HepG2 (cell line): ENCODE results near the gene POLE4. TPM values are rescaled to one million over a fixed set of nuclear protein-coding genes. Genes with fewer than 3 reads are reported as not detected.

Experiments used
- ARNT2 ChIP-seq: sonication (generic); formaldehyde crosslinking; IDR thresholded peaks from 2 replicates; pipeline ENCODE4 v1.8.0; 2022; ENCODE audit warnings: mild to moderate bottlenecking, low read depth, missing genetic modification reagents, moderate library complexity
- BRCA1 ChIP-seq: sonication (generic); formaldehyde crosslinking; IDR thresholded peaks from 2 replicates; pipeline ENCODE4 v1.4.0; 2020; ENCODE audit warnings: missing genetic modification reagents
- HNRNPK ChIP-seq: fragments of 200-400 bp; formaldehyde crosslinking; IDR thresholded peaks from 2 replicates; pipeline ENCODE4 v1.6.1; 2018; ENCODE audit warnings: low read length, low read depth, moderate library complexity, mild to moderate bottlenecking; ENCODE audit not compliant: poor library complexity, severe bottlenecking
- RARG ChIP-seq: sonication (generic); formaldehyde crosslinking; IDR thresholded peaks from 2 replicates; pipeline ENCODE4 v1.4.0; 2020; ENCODE audit warnings: low read depth, mild to moderate bottlenecking, missing genetic modification reagents
- SUZ12 ChIP-seq: fragments of 150-350 bp; IDR thresholded peaks from 2 replicates; pipeline ENCODE4 v1.6.1; 2014; ENCODE audit warnings: low read depth, low read length
- ZNF230 ChIP-seq: sonication (generic); formaldehyde crosslinking; IDR thresholded peaks from 2 replicates; pipeline ENCODE4 v1.4.0; 2020; ENCODE audit warnings: mild to moderate bottlenecking, missing genetic modification reagents
- polyA plus RNA-seq, 8 experiments: library from polyadenylated mRNA; depleted of rRNA in 3 of 8; stranded (reverse) in 7 of 8; unstranded in 1 of 8; fragments of >200 nt; fragmentation: Illumina TruSeq in 4 of 8; extraction: Trizol in 4 of 8; gene quantifications; 2 replicates each; pipeline versions ENCODE4 v1.2.1 to v1.2.3, GENCODE V29; 2011 to 2016; ENCODE audit warnings: low read depth in 4 of 8, missing spikeins in 1 of 8, mixed read lengths in 1 of 8; ENCODE audit not compliant: insufficient read depth in 1 of 8
- total RNA-seq, 5 experiments: library from RNA; depleted of rRNA; stranded (reverse); fragments of >200 nt; fragmentation: Illumina TruSeq; extraction: Trizol; gene quantifications; 2 replicates each; pipeline ENCODE4 v1.2.3, GENCODE V29; 2016; ENCODE audit warnings: low read depth in 1 of 5
- TF ChIP-seq, protein P1 (sequence below): sonication (generic); formaldehyde crosslinking; IDR thresholded peaks from 2 replicates; pipeline ENCODE4 v1.8.1; 2022; ENCODE audit warnings: low read depth, mild to moderate bottlenecking, missing genetic modification reagents
- TF ChIP-seq, protein P2 (sequence below): sonication (generic); formaldehyde crosslinking; IDR thresholded peaks from 2 replicates; pipeline ENCODE4 v1.4.0; 2020; ENCODE audit warnings: mild to moderate bottlenecking, missing genetic modification reagents, borderline replicate concordance
- TF ChIP-seq, protein P3 (sequence below): sonication (generic); formaldehyde crosslinking; IDR thresholded peaks from 2 replicates; pipeline ENCODE4 v1.8.0; 2022; ENCODE audit warnings: missing genetic modification reagents, low read depth, mild to moderate bottlenecking, borderline replicate concordance
- TF ChIP-seq, protein P4 (sequence below): IDR thresholded peaks from 2 replicates; pipeline ENCODE4 v1.6.1; 2012; ENCODE audit warnings: low read length, improper control_type of control experiment
- TF ChIP-seq, protein P5 (sequence below): sonication (generic); formaldehyde crosslinking; IDR thresholded peaks from 2 replicates; pipeline ENCODE4 v1.5.0; 2020; ENCODE audit warnings: missing genetic modification reagents
- TF ChIP-seq, protein P6 (sequence below): IDR thresholded peaks from 2 replicates; pipeline ENCODE4 v1.6.1; 2016

Gene POLE4
- total and polyA plus RNA-seq, 2 of the 13 experiments (the other 11 are each of a cell fraction or from before 2014, with no cell fraction given), result 106 to 116 TPM

DNA sequence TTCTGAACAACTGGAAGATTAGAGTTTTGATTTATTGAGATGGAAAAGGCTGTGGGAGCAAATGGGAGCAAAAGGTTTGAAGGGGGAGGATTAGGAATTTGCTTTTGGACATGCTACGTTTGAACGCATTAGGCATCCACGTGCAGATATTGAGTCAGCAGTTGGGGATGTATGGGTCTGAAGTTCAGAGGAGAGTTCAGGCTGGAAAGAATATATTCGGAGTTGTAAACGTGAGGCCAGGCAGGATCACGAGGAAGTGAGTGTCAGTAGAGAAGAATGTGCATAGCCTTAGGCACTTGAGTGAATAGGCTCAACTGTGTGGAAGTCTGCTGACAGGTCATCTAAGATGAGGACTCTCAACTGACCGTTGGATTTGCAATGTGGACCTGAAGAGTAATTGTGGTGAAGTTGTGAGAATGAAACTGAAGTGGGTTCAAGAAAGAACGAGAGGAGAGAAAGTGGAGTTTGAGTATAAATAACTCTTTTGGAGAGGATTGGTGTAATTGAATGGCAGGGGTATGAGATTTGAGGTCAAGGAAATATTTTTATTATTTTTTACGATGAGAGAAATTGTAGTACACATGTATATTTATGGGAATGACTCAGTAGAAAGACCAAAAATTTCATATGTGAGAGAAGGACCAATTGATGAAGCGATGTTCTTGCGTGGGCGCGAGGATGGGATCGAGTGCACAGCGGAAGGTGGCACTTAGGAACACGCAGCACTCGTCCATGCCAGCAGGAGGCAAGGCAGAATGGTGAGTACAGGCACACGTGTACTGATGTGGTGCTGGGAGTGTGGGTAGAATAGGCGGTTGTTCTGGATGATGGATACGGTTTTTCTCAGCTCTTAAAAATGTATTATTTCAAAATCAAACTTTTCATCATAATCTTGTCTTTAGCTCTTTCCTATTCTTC, 40.5 kb upstream of the POLE4 start (continued):
- TF ChIP-seq, protein P1, sequence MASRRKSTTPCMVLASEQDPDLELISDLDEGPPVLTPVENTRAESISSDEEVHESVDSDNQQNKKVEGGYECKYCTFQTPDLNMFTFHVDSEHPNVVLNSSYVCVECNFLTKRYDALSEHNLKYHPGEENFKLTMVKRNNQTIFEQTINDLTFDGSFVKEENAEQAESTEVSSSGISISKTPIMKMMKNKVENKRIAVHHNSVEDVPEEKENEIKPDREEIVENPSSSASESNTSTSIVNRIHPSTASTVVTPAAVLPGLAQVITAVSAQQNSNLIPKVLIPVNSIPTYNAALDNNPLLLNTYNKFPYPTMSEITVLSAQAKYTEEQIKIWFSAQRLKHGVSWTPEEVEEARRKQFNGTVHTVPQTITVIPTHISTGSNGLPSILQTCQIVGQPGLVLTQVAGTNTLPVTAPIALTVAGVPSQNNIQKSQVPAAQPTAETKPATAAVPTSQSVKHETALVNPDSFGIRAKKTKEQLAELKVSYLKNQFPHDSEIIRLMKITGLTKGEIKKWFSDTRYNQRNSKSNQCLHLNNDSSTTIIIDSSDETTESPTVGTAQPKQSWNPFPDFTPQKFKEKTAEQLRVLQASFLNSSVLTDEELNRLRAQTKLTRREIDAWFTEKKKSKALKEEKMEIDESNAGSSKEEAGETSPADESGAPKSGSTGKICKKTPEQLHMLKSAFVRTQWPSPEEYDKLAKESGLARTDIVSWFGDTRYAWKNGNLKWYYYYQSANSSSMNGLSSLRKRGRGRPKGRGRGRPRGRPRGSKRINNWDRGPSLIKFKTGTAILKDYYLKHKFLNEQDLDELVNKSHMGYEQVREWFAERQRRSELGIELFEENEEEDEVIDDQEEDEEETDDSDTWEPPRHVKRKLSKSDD (CRISPR knock-in tag), result no peak
- TF ChIP-seq, protein P2, sequence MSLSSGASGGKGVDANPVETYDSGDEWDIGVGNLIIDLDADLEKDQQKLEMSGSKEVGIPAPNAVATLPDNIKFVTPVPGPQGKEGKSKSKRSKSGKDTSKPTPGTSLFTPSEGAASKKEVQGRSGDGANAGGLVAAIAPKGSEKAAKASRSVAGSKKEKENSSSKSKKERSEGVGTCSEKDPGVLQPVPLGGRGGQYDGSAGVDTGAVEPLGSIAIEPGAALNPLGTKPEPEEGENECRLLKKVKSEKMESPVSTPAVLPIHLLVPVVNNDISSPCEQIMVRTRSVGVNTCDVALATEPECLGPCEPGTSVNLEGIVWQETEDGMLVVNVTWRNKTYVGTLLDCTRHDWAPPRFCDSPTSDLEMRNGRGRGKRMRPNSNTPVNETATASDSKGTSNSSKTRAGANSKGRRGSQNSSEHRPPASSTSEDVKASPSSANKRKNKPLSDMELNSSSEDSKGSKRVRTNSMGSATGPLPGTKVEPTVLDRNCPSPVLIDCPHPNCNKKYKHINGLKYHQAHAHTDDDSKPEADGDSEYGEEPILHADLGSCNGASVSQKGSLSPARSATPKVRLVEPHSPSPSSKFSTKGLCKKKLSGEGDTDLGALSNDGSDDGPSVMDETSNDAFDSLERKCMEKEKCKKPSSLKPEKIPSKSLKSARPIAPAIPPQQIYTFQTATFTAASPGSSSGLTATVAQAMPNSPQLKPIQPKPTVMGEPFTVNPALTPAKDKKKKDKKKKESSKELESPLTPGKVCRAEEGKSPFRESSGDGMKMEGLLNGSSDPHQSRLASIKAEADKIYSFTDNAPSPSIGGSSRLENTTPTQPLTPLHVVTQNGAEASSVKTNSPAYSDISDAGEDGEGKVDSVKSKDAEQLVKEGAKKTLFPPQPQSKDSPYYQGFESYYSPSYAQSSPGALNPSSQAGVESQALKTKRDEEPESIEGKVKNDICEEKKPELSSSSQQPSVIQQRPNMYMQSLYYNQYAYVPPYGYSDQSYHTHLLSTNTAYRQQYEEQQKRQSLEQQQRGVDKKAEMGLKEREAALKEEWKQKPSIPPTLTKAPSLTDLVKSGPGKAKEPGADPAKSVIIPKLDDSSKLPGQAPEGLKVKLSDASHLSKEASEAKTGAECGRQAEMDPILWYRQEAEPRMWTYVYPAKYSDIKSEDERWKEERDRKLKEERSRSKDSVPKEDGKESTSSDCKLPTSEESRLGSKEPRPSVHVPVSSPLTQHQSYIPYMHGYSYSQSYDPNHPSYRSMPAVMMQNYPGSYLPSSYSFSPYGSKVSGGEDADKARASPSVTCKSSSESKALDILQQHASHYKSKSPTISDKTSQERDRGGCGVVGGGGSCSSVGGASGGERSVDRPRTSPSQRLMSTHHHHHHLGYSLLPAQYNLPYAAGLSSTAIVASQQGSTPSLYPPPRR, result no peak; the same call in 1 of the 2 replicates
- TF ChIP-seq, protein P3, sequence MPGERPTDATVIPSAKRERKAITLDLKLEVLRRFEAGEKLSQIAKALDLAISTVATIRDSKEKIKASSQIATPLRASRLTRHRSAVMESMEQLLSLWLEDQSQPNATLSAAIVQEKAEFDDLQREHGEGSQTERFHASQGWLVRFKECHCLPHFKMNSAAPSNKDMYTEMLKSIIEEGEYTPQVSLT (CRISPR knock-in tag), result no peak
- TF ChIP-seq, protein P4, sequence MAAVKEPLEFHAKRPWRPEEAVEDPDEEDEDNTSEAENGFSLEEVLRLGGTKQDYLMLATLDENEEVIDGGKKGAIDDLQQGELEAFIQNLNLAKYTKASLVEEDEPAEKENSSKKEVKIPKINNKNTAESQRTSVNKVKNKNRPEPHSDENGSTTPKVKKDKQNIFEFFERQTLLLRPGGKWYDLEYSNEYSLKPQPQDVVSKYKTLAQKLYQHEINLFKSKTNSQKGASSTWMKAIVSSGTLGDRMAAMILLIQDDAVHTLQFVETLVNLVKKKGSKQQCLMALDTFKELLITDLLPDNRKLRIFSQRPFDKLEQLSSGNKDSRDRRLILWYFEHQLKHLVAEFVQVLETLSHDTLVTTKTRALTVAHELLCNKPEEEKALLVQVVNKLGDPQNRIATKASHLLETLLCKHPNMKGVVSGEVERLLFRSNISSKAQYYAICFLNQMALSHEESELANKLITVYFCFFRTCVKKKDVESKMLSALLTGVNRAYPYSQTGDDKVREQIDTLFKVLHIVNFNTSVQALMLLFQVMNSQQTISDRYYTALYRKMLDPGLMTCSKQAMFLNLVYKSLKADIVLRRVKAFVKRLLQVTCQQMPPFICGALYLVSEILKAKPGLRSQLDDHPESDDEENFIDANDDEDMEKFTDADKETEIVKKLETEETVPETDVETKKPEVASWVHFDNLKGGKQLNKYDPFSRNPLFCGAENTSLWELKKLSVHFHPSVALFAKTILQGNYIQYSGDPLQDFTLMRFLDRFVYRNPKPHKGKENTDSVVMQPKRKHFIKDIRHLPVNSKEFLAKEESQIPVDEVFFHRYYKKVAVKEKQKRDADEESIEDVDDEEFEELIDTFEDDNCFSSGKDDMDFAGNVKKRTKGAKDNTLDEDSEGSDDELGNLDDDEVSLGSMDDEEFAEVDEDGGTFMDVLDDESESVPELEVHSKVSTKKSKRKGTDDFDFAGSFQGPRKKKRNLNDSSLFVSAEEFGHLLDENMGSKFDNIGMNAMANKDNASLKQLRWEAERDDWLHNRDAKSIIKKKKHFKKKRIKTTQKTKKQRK, result no peak
- TF ChIP-seq HNRNPK (no peak), BRCA1 (no peak; the same call in 1 of the 2 replicates), ZNF230 (CRISPR knock-in tag) (no peak), SUZ12 (no peak), ARNT2 (CRISPR knock-in tag) (peak; percentile 25; the same call in 1 of the 2 replicates), RARG (CRISPR knock-in tag) (no peak)
- TF ChIP-seq, protein P5, sequence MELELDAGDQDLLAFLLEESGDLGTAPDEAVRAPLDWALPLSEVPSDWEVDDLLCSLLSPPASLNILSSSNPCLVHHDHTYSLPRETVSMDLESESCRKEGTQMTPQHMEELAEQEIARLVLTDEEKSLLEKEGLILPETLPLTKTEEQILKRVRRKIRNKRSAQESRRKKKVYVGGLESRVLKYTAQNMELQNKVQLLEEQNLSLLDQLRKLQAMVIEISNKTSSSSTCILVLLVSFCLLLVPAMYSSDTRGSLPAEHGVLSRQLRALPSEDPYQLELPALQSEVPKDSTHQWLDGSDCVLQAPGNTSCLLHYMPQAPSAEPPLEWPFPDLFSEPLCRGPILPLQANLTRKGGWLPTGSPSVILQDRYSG (CRISPR knock-in tag), result no peak
- TF ChIP-seq, protein P6, sequence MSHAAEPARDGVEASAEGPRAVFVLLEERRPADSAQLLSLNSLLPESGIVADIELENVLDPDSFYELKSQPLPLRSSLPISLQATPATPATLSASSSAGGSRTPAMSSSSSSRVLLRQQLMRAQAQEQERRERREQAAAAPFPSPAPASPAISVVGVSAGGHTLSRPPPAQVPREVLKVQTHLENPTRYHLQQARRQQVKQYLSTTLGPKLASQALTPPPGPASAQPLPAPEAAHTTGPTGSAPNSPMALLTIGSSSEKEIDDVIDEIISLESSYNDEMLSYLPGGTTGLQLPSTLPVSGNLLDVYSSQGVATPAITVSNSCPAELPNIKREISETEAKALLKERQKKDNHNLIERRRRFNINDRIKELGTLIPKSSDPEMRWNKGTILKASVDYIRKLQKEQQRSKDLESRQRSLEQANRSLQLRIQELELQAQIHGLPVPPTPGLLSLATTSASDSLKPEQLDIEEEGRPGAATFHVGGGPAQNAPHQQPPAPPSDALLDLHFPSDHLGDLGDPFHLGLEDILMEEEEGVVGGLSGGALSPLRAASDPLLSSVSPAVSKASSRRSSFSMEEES (CRISPR knock-in tag), result peak; percentile 99
